HepG2 (cell line): ENCODE measurements around the gene ANXA6. TPM values are rescaled to one million over a fixed set of nuclear protein-coding genes. Genes with fewer than 3 reads are reported as not detected.

Experiments
- AGO2 ChIP-seq: fragments of 200-400 bp; formaldehyde crosslinking; optimal IDR thresholded peaks from 2 replicates; pipeline ENCODE3; 2017; ENCODE audit warnings: mild to moderate bottlenecking, low read depth, low read length, moderate library complexity
- CHD2 ChIP-seq: IDR thresholded peaks from 2 replicates; pipeline ENCODE4 v1.6.1; 2011; ENCODE audit warnings: low read depth, low read length, improper control_type of control experiment
- ELF3 ChIP-seq: IDR thresholded peaks from 2 replicates; pipeline ENCODE4 v1.6.1; 2016; ENCODE audit warnings: missing genetic modification reagents, missing compliant biosample characterization
- ETV5 ChIP-seq: IDR thresholded peaks from 2 replicates; pipeline ENCODE4 v1.6.1; 2018; ENCODE audit warnings: missing biosample characterization, missing genetic modification reagents, inconsistent platforms, borderline replicate concordance
- FOXO1 ChIP-seq: sonication (generic); formaldehyde crosslinking; IDR thresholded peaks from 2 replicates; pipeline ENCODE4 v1.4.0; 2020; ENCODE audit warnings: missing genetic modification reagents
- IKZF4 ChIP-seq: sonication (generic); formaldehyde crosslinking; IDR thresholded peaks from 2 replicates; pipeline ENCODE4 v1.5.1; 2020; ENCODE audit warnings: borderline replicate concordance, mild to moderate bottlenecking, low read depth, missing genetic modification reagents; ENCODE audit errors: not compliant biosample characterization
- IRX3 ChIP-seq: sonication (generic); formaldehyde crosslinking; IDR thresholded peaks from 2 replicates; pipeline ENCODE4 v1.8.1; 2023; ENCODE audit warnings: mild to moderate bottlenecking, low read depth, missing genetic modification reagents, borderline replicate concordance
- KLF11 ChIP-seq: IDR thresholded peaks from 2 replicates; pipeline ENCODE4 v1.6.1; 2016; ENCODE audit warnings: missing compliant biosample characterization
- LRRFIP1 ChIP-seq: sonication (generic); formaldehyde crosslinking; conservative IDR thresholded peaks from 2 replicates; pipeline ENCODE4 v1.4.0; 2020; ENCODE audit warnings: missing genetic modification reagents
- MEF2D ChIP-seq: sonication (generic); formaldehyde crosslinking; IDR thresholded peaks from 2 replicates; pipeline ENCODE4 v1.5.1; 2020; ENCODE audit warnings: mild to moderate bottlenecking, missing genetic modification reagents
- MIXL1 ChIP-seq: IDR thresholded peaks from 2 replicates; pipeline ENCODE4 v1.6.1; 2016
- MYNN ChIP-seq: sonication (generic); formaldehyde crosslinking; IDR thresholded peaks from 2 replicates; pipeline ENCODE4 v1.4.0; 2020; ENCODE audit warnings: mild to moderate bottlenecking, low read depth, missing genetic modification reagents
- PITX1 ChIP-seq: sonication (generic); formaldehyde crosslinking; IDR thresholded peaks from 2 replicates; pipeline ENCODE4 v1.5.1; 2020; ENCODE audit warnings: mild to moderate bottlenecking, missing genetic modification reagents
- RAD21 ChIP-seq: fragments of 450-650 bp; formaldehyde crosslinking; IDR thresholded peaks from 2 replicates; pipeline ENCODE4 v1.5.0; 2020; ENCODE audit warnings: mild to moderate bottlenecking
- REPIN1 ChIP-seq: sonication (generic); formaldehyde crosslinking; IDR thresholded peaks from 2 replicates; pipeline ENCODE4 v1.8.0; 2022; ENCODE audit warnings: missing genetic modification reagents, low read depth, mild to moderate bottlenecking, borderline replicate concordance
- SAFB2 ChIP-seq: sonication (generic); formaldehyde crosslinking; IDR thresholded peaks from 2 replicates; pipeline ENCODE4 v1.5.1; 2020; ENCODE audit warnings: missing genetic modification reagents, low read depth, mild to moderate bottlenecking, borderline replicate concordance
- SMC3 ChIP-seq: IDR thresholded peaks from 2 replicates; pipeline ENCODE4 v1.6.1; 2011; ENCODE audit warnings: low read length, improper control_type of control experiment
- UBTF ChIP-seq: sonication (generic); formaldehyde crosslinking; IDR thresholded peaks from 2 replicates; pipeline ENCODE4 v1.4.0; 2020; ENCODE audit warnings: mild to moderate bottlenecking, missing genetic modification reagents
- ZFP36L2 ChIP-seq: sonication (generic); formaldehyde crosslinking; IDR thresholded peaks from 2 replicates; pipeline ENCODE4 v1.4.0; 2020; ENCODE audit warnings: missing genetic modification reagents
- ZNF124 ChIP-seq: sonication (generic); formaldehyde crosslinking; IDR thresholded peaks from 2 replicates; pipeline ENCODE4 v1.4.0; 2020; ENCODE audit warnings: missing genetic modification reagents
- ZNF501 ChIP-seq: sonication (generic); formaldehyde crosslinking; IDR thresholded peaks from 2 replicates; pipeline ENCODE4 v1.5.1; 2020; ENCODE audit warnings: mild to moderate bottlenecking, moderate library complexity, missing genetic modification reagents
- ZNF614 ChIP-seq: IDR thresholded peaks from 2 replicates; pipeline ENCODE4 v1.6.1; 2018; ENCODE audit warnings: missing biosample characterization, missing genetic modification reagents, inconsistent platforms, borderline replicate concordance
- ZNF629 ChIP-seq: sonication (generic); formaldehyde crosslinking; conservative IDR thresholded peaks from 2 replicates; pipeline ENCODE4 v1.5.0; 2020; ENCODE audit warnings: missing genetic modification reagents
- ZNF672 ChIP-seq: sonication (generic); formaldehyde crosslinking; IDR thresholded peaks from 2 replicates; pipeline ENCODE4 v1.8.1; 2022; ENCODE audit warnings: missing genetic modification reagents
- ZNF740 ChIP-seq: sonication (generic); formaldehyde crosslinking; IDR thresholded peaks from 2 replicates; pipeline ENCODE4 v1.4.0; 2020; ENCODE audit warnings: missing genetic modification reagents
- polyA plus RNA-seq, 8 experiments: library from polyadenylated mRNA; depleted of rRNA in 3 of 8; stranded (reverse) in 7 of 8; unstranded in 1 of 8; fragments of >200 nt; fragmentation: Illumina TruSeq in 4 of 8; extraction: Trizol in 4 of 8; gene quantifications; 2 replicates each; pipeline versions ENCODE4 v1.2.1 to v1.2.3, GENCODE V29; 2011 to 2016; ENCODE audit warnings: low read depth in 4 of 8, missing spikeins in 1 of 8, mixed read lengths in 1 of 8; ENCODE audit not compliant: insufficient read depth in 1 of 8
- total RNA-seq, 5 experiments: library from RNA; depleted of rRNA; stranded (reverse); fragments of >200 nt; fragmentation: Illumina TruSeq; extraction: Trizol; gene quantifications; 2 replicates each; pipeline ENCODE4 v1.2.3, GENCODE V29; 2016; ENCODE audit warnings: low read depth in 1 of 5

ANXA6 gene
- total and polyA plus RNA-seq, 2 of the 13 experiments (the other 11 are each of a cell fraction or from before 2014, with no cell fraction given), result 103 to 125 TPM

GRCh38 chr5:151051066-151051930 lies 106.3 kb downstream of the ANXA6 start (continued):
- TF ChIP-seq REPIN1, result 0 out of 2 replicates have a peak, but pooled peaks have one; percentile 40
- no peak for TF ChIP-seq ZNF614
- TF ChIP-seq ELF3 (CRISPR knock-in tag), result 0 out of 2 replicates have a peak, but pooled peaks have one; percentile 43
- no peak for TF ChIP-seq IKZF4 (CRISPR knock-in tag)
- TF ChIP-seq ZNF740 (CRISPR knock-in tag), result peak; percentile 65; the same call in 1 of the 2 replicates
- 0 out of 2 replicates have a peak, but pooled peaks have one; percentile 6 for TF ChIP-seq ETV5
- no peak for TF ChIP-seq KLF11 (CRISPR knock-in tag)
- no peak for TF ChIP-seq LRRFIP1 (CRISPR knock-in tag)
- no peak for TF ChIP-seq SAFB2 (CRISPR knock-in tag)
- no peak for TF ChIP-seq AGO2
- TF ChIP-seq ZNF501, result peak; percentile 53
- peak; percentile 83 for TF ChIP-seq RAD21 (CRISPR knock-in tag)
- no peak for TF ChIP-seq PITX1 (CRISPR knock-in tag)
- no peak for TF ChIP-seq MEF2D
- 0 out of 2 replicates have a peak, but pooled peaks have one; percentile 28 for TF ChIP-seq ZNF124 (CRISPR knock-in tag)
- TF ChIP-seq ZNF629 (CRISPR knock-in tag), result no peak
- TF ChIP-seq UBTF (CRISPR knock-in tag), result no peak
- peak; percentile 94 for TF ChIP-seq SMC3
- TF ChIP-seq FOXO1 (CRISPR knock-in tag), result no peak
- TF ChIP-seq ZFP36L2 (CRISPR knock-in tag), result no peak
- no peak for TF ChIP-seq MIXL1
- no peak for TF ChIP-seq ZNF672 (CRISPR knock-in tag)
- no peak for TF ChIP-seq CHD2
- TF ChIP-seq MYNN (CRISPR knock-in tag), result no peak
- no peak for TF ChIP-seq IRX3 (CRISPR knock-in tag)
